Measurements from ENCODE around the gene ITCH.

The ITCH gene

DNA sequence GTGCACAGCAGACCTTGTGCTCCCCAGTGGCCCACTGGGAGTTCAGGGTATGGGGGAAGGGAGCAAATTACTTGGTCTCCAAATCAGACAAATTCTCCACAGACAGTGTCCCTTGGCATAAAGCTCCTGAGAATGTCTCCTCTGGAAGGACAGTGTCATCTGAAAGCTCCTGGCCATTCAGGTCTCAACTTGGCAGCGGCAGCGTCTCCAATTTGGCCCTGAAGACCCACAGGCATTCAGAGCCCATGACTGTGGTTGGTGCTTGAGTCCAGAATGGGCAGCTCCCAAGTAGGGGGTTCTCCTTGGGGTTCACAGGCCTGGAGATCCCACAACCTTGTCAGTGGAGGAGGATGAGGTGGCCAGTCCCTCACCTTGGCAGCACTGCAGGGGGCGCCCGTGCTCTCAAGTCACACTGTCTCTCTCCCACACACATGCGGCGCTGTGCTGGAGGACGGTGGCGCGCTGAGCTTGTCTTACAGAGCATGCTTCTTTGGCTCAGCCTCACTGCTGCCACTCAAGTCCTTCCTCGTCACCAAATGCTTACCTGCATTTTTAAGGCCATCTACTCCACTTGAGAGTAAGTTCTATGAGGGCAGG is 173.8 kb downstream of the ITCH start:
- DNase-seq: peak; percentile 47

- no peak for DNase-seq
Measured at GRCh38 chr20:34537651-34538050, 174.6 kb downstream of the ITCH start.

GRCh38 chr20:34538671-34539123 is 175.6 kb downstream of the ITCH start:
- DNase-seq: peak; percentile 74

DNA sequence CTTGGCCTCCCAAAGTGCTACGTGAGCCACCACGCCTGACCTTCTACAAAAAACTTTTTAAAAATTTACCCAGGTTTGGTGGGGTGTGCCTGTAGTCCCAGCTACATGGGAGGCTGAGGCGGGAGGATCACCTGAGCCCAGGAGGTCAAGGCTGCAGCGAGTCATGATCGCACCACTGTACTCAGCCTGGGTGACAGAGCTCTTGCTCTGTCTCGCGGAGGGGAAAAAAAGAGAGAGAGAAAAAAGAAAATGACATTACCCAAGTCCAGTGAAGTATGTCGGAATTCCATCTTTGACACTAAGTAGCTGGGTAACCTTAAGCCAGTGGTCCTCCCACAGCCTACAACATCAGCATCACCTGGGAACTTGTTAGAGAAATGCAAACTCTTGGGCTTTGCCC is 176.7 kb downstream of the ITCH start:
- no peak for DNase-seq

GRCh38 chr20:34540596-34541263 is 177.7 kb downstream of the ITCH start:
- DNase-seq: no peak

- DNase-seq: no peak
Measured at GRCh38 chr20:34541264-34541901, 178.3 kb downstream of the ITCH start.

- DNase-seq: no peak
Measured at GRCh38 chr20:34541917-34542316, 178.8 kb downstream of the ITCH start.

DNA sequence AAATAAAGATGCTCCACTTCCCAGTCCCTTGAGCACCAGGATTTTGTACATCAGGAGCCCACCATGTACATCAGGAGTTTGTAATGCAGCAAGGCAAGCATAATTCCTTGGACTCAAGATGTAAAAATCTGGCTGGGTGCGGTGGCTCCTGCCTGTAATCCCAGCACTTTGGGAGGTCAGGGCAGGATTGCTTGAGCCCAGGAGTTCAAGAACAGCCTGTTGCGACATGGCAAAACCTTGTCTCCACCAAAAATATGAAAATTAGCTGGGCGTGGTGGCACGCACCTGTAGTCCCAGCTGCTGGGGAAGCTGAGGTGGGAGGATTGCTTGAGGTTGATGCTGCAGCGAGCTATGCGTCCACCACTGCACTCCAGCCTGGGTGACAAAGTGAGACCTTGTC is 179.4 kb downstream of the ITCH start:
- DNase-seq: no peak

DNA sequence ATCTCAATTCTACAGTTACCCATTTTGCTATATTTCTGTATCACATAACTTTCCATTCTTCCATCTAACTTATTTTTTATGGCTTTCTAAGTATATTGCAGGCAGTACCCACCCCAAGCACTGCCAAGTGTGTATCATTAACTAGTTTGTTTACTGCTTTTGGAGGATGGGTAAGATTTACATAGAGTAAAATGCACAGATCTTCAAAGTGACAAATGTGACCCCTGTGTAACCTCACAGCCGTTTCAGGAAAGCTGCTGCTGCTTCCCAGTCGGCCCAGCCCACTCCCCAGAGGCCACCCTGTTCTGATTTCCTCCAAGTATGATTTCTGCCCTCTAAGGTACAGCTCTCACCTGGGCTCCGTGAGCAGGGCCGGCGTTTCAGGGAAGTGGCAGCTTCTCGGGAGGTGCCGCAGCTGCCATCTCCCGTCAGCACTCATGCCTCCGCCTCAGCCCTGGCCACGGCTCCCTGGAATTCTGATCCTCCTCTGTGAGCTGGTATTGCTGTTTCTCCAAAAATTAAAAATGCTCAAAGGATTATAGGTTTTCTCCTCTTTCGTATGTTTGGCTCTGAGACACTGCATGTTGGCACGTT is 180.5 kb downstream of the ITCH start:
- no peak for DNase-seq

DNA sequence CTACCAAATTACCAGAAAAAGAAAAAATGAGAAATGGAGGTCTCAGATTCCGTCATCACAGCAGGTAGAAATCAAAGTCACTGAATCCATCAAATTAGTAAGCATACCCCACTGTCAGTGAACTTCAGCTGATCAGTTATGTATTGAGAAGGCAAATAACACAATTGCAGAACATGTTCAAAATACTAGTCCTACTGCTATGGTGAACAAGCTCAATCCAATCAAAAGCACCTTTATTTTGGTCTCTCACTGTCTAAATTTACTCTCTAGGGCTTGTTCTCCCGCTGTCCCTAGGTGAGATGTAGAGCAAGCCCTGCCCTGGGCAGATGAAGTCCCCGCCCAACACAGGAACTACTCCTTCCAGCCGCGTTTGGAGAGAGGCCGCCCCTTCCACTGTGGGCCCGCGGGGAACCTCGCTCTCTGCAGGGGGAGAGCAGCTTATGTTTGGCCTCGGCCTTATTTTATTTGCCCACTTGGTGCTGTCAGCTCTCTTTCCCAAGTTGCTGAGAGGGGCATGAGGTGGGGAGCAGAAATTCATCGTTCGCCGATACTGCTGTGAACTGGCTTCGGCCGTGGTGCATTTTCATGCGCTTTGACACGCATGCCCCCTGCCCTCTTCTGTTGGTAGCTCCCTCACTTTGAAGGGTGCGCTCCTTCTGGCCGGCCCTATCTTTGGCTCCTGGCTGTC is 181.2 kb downstream of the ITCH start:
- DNase-seq: no peak

GRCh38 chr20:34546751-34547181 is 183.7 kb downstream of the ITCH start:
- DNase-seq: no peak

GRCh38 chr20:34547844-34548613 is 185.0 kb downstream of the ITCH start:
- no peak for DNase-seq

- no peak for DNase-seq
Measured at GRCh38 chr20:34549291-34549928, 186.3 kb downstream of the ITCH start.

- DNase-seq: no peak
Measured at GRCh38 chr20:34549929-34550305, 186.8 kb downstream of the ITCH start.

DNA sequence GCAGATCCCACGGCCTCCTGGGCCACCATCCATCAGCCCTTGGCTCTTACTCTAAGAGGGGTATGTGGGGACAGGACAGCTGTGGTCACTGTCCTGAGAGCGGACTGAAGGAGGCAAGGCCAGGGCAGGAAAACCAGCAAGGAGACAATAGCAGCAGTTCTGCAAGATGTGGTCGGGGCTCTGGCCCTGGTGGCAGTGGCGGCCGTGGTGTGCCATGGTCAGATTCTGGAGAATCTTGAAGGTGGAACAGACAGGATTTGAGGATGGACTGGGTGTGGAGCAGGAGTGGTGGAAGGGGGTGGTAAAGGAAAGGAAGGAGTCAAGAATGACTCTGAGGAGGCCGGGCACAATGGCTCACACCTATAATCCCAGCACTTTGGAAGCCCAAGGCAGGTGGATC is 189.5 kb downstream of the ITCH start:
- no peak for DNase-seq

DNA sequence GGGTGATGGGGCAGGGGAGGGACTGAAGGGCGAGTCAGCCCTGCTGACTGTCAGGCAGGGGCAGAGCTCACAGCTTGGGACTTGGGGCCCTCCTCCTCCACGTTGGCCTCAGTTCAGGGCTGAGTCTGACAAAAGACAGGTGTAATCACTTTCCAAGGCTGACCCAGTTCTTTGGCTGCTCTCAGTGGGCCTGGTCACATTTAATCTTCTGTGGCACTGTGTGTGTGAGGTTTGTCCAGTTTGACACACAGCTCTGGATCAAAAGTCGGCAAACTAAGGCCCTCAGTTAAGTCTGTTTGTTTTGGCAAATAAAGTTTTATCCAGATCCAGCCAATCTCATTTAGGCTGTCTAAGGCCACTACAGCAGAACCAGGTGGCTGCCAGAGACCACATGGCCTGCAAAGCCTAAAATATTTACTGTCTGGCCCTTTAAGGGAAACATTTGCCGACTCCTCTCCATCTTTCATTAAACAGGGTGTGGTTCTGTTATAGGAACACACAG is 190.3 kb downstream of the ITCH start:
- DNase-seq: no peak

GRCh38 chr20:34557936-34558319 is 194.9 kb downstream of the ITCH start:
- no peak for DNase-seq

DNA sequence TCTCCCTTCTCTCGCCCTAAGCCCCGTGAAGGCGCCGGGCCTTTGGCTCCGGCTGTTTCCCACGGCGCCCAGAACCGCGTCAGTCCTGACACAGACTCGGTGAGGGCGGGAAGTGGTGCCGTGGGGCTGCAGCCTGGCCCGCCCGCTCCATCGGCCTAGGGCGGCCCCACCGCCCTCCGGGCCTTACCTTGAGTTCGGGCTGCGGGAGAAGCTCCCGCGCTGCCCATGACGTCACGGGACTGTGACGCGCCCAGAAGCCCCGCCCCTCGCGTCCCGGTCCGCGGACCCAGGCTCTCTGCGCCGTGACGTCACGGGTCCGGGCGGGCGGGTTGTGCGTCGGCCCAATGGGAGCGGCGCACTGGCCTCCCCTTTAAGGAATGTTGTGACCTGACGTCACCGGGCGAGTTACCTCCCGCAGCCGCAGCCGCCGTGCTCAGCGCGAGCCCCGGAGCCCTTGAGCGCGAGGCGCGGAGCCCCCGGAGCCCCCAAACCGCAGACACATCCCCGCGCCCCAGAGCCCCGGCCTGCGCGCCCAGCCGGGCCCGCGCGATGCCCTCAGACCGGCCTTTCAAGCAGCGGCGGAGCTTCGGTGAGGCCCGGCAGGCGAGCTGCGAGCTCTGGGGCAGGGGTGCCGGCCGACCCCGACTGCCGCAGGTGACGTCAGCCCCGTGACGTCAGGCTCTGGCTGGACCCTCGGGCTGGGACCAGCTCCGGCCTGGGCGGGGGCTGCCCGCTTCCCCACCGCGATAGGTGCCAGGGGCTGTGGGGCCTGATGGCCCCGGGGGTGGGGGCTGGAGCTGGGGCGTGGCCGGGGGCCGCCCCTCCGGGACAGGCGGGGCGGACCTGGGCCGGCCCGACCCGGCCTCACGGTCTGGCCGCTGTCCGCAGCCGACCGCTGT is 195.5 kb downstream of the ITCH start, which contains the start of gene MAP1LC3A:
TSS of gene MAP1LC3A (plus strand) at position 399 of the 899 bp plus-strand sequence. CDS start at position 550, 151 bp downstream.
- peak; percentile 78 for DNase-seq

DNA sequence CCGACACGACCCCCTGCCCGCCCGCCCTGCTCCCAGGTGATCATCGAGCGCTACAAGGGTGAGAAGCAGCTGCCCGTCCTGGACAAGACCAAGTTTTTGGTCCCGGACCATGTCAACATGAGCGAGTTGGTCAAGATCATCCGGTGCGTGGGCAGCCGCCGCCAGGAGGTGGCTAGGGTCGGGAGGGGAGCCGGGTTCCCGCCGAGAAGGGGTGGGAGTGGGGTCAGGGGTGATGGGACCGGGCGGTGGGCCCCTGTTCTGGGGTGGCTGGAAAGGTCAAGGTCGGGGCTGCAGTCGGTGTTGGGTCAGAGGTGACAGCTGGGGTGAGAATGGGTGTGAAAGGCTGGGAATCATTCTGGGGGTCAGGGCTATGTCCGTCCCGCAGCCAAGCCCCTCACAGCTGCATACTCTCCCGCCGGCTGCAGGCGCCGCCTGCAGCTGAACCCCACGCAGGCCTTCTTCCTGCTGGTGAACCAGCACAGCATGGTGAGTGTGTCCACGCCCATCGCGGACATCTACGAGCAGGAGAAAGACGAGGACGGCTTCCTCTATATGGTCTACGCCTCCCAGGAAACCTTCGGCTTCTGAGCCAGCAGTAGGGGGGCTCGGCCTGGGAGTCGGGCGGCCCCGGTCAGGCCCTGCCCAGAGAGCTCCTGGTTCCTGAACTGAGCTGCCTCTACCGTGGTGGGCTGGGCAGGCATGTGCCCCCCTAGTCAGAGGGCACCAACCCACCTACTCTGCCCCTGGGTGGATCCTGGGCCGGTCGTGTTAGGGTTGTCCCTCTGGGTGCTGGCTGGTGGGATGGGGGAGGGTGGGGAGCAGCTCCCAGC is 196.5 kb downstream of the ITCH start:
- no peak for DNase-seq

GRCh38 chr20:34560141-34560523 is 197.1 kb downstream of the ITCH start:
- no peak for DNase-seq

Data from MV-4-11 (cell line).